Loucy (cell line): Measurements from ENCODE around the gene CYP46A1.

Experiments used
- H2AFZ ChIP-seq: fragments of 200-600 bp; sonication (generic); 2 replicates; pipeline ENCODE4 v1.6.0; 2016; ENCODE audit warnings: antibody characterized with exemption, mild to moderate bottlenecking, low read length, moderate library complexity
- H3F3A ChIP-seq: fragments of 200-600 bp; 2 replicates; pipeline ENCODE4 v1.6.0; 2016; ENCODE audit warnings: antibody characterized with exemption, low read depth, mild to moderate bottlenecking
- H3K27me3 ChIP-seq: fragments of 200-600 bp; sonication (generic); 2 replicates; pipeline ENCODE4 v1.6.1; 2014; ENCODE audit warnings: low read length, mild to moderate bottlenecking; ENCODE audit not compliant: insufficient read depth, poor library complexity, severe bottlenecking
- H3K36me3 ChIP-seq: fragments of 200-600 bp; sonication (generic); 2 replicates; pipeline ENCODE4 v1.6.1; 2016; ENCODE audit warnings: low read length; ENCODE audit not compliant: insufficient read depth
- H3K4me1 ChIP-seq: fragments of 200-600 bp; sonication (generic); 2 replicates; pipeline ENCODE4 v1.5.1; 2014; ENCODE audit warnings: low read length, mild to moderate bottlenecking; ENCODE audit not compliant: insufficient read depth, poor library complexity, severe bottlenecking
- H3K4me2 ChIP-seq: fragments of 200-600 bp; sonication (generic); 2 replicates; pipeline ENCODE4 v1.6.0; 2014; ENCODE audit warnings: antibody characterized with exemption, low read length, low read depth, mild to moderate bottlenecking; ENCODE audit not compliant: poor library complexity, severe bottlenecking
- H3K4me3 ChIP-seq: fragments of 200-600 bp; sonication (generic); 2 replicates; pipeline ENCODE4 v1.5.1; 2014; ENCODE audit warnings: low read length, mild to moderate bottlenecking, mixed read lengths; ENCODE audit not compliant: poor library complexity, severe bottlenecking
- H3K79me2 ChIP-seq: fragments of 200-600 bp; sonication (generic); 2 replicates; pipeline ENCODE4 v1.6.1; 2014; ENCODE audit warnings: low read length; ENCODE audit not compliant: insufficient read depth
- H3K9ac ChIP-seq: fragments of 200-600 bp; sonication (generic); 2 replicates; pipeline ENCODE4 v1.6.0; 2014; ENCODE audit warnings: mild to moderate bottlenecking, low read depth, low read length, moderate library complexity; ENCODE audit not compliant: poor library complexity, severe bottlenecking
- H3K9me2 ChIP-seq: fragments of 200-600 bp; sonication (generic); replicated peaks from 2 replicates; pipeline ENCODE4 v1.6.1; 2016; ENCODE audit warnings: low read depth, low read length, mixed read lengths
- H3K9me3 ChIP-seq: fragments of 200-600 bp; sonication (generic); 2 replicates; pipeline ENCODE4 v1.6.1; 2014; ENCODE audit warnings: mild to moderate bottlenecking, antibody characterized with exemption, low read length, low read depth; ENCODE audit not compliant: insufficient read depth
- H4K20me1 ChIP-seq: fragments of 200-600 bp; sonication (generic); 2 replicates; pipeline ENCODE4 v1.6.0; 2014; ENCODE audit warnings: antibody characterized with exemption, low read length, mild to moderate bottlenecking; ENCODE audit not compliant: insufficient read depth, poor library complexity, severe bottlenecking
- EZH2phosphoT487 ChIP-seq: fragments of 200-600 bp; IDR thresholded peaks from 2 replicates; pipeline ENCODE4 v1.6.1; 2018; ENCODE audit warnings: antibody characterized with exemption, mild to moderate bottlenecking, moderate library complexity, borderline replicate concordance
- TF ChIP-seq, protein P1 (sequence below): fragments of 200-600 bp; sonication (generic); conservative IDR thresholded peaks from 2 replicates; pipeline ENCODE4 v1.5.1; 2014; ENCODE audit warnings: mild to moderate bottlenecking, antibody characterized with exemption, low read length

Gene CYP46A1

GRCh38 chr14:99773521-99774497 is 89.7 kb downstream of the CYP46A1 start:
- H3K36me3 ChIP-seq = no peaks in the 10 kb centered on the region
- TF ChIP-seq, protein P1, sequence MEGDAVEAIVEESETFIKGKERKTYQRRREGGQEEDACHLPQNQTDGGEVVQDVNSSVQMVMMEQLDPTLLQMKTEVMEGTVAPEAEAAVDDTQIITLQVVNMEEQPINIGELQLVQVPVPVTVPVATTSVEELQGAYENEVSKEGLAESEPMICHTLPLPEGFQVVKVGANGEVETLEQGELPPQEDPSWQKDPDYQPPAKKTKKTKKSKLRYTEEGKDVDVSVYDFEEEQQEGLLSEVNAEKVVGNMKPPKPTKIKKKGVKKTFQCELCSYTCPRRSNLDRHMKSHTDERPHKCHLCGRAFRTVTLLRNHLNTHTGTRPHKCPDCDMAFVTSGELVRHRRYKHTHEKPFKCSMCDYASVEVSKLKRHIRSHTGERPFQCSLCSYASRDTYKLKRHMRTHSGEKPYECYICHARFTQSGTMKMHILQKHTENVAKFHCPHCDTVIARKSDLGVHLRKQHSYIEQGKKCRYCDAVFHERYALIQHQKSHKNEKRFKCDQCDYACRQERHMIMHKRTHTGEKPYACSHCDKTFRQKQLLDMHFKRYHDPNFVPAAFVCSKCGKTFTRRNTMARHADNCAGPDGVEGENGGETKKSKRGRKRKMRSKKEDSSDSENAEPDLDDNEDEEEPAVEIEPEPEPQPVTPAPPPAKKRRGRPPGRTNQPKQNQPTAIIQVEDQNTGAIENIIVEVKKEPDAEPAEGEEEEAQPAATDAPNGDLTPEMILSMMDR = no peak
- no peak for TF ChIP-seq EZH2phosphoT487
- H4K20me1 ChIP-seq = no peaks in the 10 kb centered on the region
- H3K4me3 ChIP-seq = no peak overlapping the region
- H2AFZ ChIP-seq = no peak overlapping the region
- H3K9ac ChIP-seq = no peak overlapping the region
- no peaks in the 10 kb centered on the region for H3K79me2 ChIP-seq
- H3K9me3 ChIP-seq = no peaks in the 10 kb centered on the region
- no peaks in the 10 kb centered on the region for H3K4me1 ChIP-seq
- H3K4me2 ChIP-seq = no peak overlapping the region
- H3F3A ChIP-seq = no peaks in the 10 kb centered on the region
- H3K9me2 ChIP-seq = no peaks in the 10 kb centered on the region
- peaks cover under 1% of the 10 kb centered on the region for H3K27me3 ChIP-seq

GRCh38 chr14:99774556-99775307 is 90.6 kb downstream of the CYP46A1 start:
- H3K36me3 ChIP-seq = no peaks in the 10 kb centered on the region
- no peak overlapping the region for H3K4me2 ChIP-seq
- no peak overlapping the region for H3K9ac ChIP-seq
- no peaks in the 10 kb centered on the region for H3K79me2 ChIP-seq
- H3K9me2 ChIP-seq = no peaks in the 10 kb centered on the region
- TF ChIP-seq, protein P1 = no peak
- no peak for TF ChIP-seq EZH2phosphoT487
- H4K20me1 ChIP-seq = no peaks in the 10 kb centered on the region
- no peaks in the 10 kb centered on the region for H3K9me3 ChIP-seq
- no peak overlapping the region for H2AFZ ChIP-seq
- peaks cover 7% of the 10 kb centered on the region for H3K27me3 ChIP-seq
- H3F3A ChIP-seq = no peaks in the 10 kb centered on the region
- no peaks in the 10 kb centered on the region for H3K4me1 ChIP-seq
- H3K4me3 ChIP-seq = no peak overlapping the region

GRCh38 chr14:99775351-99775750 is 91.3 kb downstream of the CYP46A1 start:
- H3K4me2 ChIP-seq = no peak overlapping the region
- H3K9ac ChIP-seq = no peak overlapping the region
- H3K4me3 ChIP-seq = no peak overlapping the region
- no peak for TF ChIP-seq EZH2phosphoT487
- TF ChIP-seq, protein P1 = no peak
- peaks cover 7% of the 10 kb centered on the region for H3K27me3 ChIP-seq
- H3K9me2 ChIP-seq = no peaks in the 10 kb centered on the region
- no peaks in the 10 kb centered on the region for H3K4me1 ChIP-seq
- no peaks in the 10 kb centered on the region for H3K9me3 ChIP-seq
- no peaks in the 10 kb centered on the region for H3K79me2 ChIP-seq
- H2AFZ ChIP-seq = no peak overlapping the region
- no peaks in the 10 kb centered on the region for H3K36me3 ChIP-seq
- no peaks in the 10 kb centered on the region for H4K20me1 ChIP-seq
- no peaks in the 10 kb centered on the region for H3F3A ChIP-seq
